ENCODE results near the gene SBSN. TPM values are rescaled to one million over a fixed set of nuclear protein-coding genes. Genes with fewer than 3 reads are reported as not detected.

SBSN gene
- total RNA-seq, 4 donors from 2014 or later = 0.37 TPM; not detected in 3

DNA sequence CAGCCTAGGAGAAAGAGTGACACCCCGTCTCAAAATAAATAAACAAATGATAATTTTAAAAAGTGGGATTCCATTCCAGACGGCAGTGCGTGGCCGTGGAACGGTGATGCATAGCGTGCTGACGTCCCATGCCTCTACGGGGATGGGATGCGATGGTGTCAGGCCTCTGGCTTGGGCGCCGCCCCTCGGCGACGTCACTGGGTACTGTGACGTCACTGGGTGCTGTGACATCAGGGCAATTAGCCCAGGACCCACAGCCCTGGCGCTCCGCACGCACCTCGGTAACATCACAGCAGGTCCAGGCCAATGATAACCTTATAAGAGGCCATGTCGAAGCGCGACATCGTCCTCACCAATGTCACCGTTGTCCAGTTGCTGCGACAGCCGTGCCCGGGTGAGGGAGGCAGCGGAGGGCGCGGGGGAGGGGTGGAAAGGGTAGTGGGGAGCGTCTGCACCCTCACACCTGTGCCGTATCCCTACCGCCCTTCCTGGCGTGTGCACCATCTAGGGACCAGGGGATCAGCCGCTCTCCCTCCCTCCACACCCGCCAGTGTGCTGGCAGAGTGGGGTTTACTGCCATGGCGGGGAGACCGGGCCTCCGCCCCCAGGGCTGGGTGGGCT lies 5.2 kb upstream of the SBSN start, which contains the start of gene GAPDHS:
Gene GAPDHS, plus strand, starts transcription at position 256 of the 621 bp plus-strand sequence. Its CDS starts 72 bp downstream, at position 328.
- intact Hi-C loops (cut with DNase I; ENCODE audit: low total_unique reads) = no loop called here
- no peak within 1 kb of the TSS for H3K4me3 ChIP-seq
- no peaks in the 10 kb centered on the region for H3K36me3 ChIP-seq
- TF ChIP-seq, protein P1, sequence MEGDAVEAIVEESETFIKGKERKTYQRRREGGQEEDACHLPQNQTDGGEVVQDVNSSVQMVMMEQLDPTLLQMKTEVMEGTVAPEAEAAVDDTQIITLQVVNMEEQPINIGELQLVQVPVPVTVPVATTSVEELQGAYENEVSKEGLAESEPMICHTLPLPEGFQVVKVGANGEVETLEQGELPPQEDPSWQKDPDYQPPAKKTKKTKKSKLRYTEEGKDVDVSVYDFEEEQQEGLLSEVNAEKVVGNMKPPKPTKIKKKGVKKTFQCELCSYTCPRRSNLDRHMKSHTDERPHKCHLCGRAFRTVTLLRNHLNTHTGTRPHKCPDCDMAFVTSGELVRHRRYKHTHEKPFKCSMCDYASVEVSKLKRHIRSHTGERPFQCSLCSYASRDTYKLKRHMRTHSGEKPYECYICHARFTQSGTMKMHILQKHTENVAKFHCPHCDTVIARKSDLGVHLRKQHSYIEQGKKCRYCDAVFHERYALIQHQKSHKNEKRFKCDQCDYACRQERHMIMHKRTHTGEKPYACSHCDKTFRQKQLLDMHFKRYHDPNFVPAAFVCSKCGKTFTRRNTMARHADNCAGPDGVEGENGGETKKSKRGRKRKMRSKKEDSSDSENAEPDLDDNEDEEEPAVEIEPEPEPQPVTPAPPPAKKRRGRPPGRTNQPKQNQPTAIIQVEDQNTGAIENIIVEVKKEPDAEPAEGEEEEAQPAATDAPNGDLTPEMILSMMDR (IDR thresholded peaks at IDR 0.05) = no peak
- TF ChIP-seq POLR2A (IDR thresholded peaks at IDR 0.05) = no peak
- no peaks in the 10 kb centered on the region for H3K9me3 ChIP-seq
- H3K4me1 ChIP-seq = no peaks in the 10 kb centered on the region
- no peak within 1 kb of the TSS for H3K27ac ChIP-seq
- H3K27me3 ChIP-seq = peaks cover 0 to 23% of the 10 kb centered on the region in 2 donors
- no peak for DNase-seq

DNA sequence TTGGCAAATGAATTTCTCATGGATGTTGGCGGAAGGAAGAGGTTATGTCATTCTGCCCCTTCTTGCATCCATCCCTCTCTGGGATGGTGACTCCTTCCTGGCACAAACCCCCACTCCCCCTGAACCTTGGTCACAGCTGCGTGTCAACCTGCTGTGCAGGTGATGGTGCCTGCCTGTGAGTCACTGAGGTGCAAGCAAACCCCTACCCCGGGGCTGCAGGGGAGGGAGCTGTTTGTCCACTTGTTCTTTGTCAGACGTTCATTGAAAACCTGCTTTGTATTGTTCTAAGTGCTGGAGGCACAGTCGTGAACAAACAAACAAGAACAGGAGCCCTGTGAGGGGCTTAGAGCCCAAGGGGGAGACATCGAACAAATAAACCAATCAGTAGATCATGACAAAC lies 3.2 kb upstream of the SBSN start:
- intact Hi-C loops (cut with DNase I; ENCODE audit: low total_unique reads) = no loop called here
- H3K4me3 ChIP-seq = no peak overlapping the region
- H3K9me3 ChIP-seq = no peaks in the 10 kb centered on the region
- H3K36me3 ChIP-seq = no peaks in the 10 kb centered on the region
- H3K27me3 ChIP-seq = peaks cover 0 to 23% of the 10 kb centered on the region in 2 donors
- H3K4me1 ChIP-seq = no peaks in the 10 kb centered on the region
- no peak overlapping the region for H3K27ac ChIP-seq
- no peak for DNase-seq
- TF ChIP-seq, protein P1 (IDR thresholded peaks at IDR 0.05) = no peak

DNA sequence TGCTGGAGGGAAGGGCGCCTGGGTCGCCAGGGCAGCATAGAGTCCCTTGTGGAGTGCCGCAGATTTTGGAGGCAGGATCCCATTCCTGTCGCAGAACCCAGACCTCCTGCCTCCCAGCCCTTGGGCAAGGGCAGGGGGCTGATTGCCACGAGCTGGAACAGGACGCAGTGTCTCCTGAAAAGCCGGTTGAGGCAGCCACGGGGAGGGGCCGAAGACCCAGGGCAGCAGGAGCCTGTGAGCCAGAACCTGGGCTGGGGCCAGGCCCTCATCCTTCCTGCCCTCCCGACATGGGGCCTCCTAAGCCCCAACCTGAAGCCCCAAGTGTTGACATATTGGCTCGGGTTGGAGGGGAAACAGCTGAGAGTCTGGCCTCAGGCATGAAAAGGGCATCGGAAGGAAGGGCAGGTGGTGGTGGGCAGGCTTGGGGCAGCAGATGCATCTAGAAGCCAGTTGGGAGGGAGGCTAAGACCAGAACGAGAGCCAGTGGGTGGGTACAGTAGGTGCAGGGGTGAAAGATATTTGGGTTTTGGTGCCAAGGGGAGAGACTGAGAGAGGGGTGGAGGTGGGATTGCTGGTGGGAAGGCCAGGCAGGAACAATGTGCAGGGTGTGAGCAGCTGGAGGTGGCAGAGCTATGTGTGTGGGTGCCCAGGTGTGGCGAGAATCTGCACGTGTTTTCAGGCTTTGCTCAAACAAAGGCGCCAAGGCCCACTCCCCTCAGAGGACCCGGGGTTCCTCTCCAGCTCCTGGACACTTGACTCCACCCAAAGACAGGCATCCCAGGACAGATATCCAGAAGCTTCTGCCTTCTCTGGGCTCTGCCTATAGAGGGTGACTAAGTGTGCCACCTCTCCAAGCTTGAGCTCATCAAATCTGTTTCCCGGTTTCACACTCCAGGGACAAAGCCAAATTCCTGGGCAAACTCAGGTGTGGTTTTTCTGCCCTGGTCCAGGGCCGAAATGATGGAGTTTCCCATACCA lies 1.4 kb upstream of the SBSN start:
- intact Hi-C loops (cut with DNase I; ENCODE audit: low total_unique reads) = no loop called here
- Histone ChIP-seq H3K4me1 (no peaks in the 10 kb centered on the region), H3K27ac (no peak overlapping the region), H3K36me3 (no peaks in the 10 kb centered on the region), H3K4me3 (no peak overlapping the region), H3K9me3 (no peaks in the 10 kb centered on the region), H3K27me3 (peaks cover 0 to 23% of the 10 kb centered on the region in 2 donors)
- TF ChIP-seq, protein P1 (IDR thresholded peaks at IDR 0.05) = no peak
- TF ChIP-seq POLR2A (IDR thresholded peaks at IDR 0.05) = no peak
- no peak for DNase-seq

DNA sequence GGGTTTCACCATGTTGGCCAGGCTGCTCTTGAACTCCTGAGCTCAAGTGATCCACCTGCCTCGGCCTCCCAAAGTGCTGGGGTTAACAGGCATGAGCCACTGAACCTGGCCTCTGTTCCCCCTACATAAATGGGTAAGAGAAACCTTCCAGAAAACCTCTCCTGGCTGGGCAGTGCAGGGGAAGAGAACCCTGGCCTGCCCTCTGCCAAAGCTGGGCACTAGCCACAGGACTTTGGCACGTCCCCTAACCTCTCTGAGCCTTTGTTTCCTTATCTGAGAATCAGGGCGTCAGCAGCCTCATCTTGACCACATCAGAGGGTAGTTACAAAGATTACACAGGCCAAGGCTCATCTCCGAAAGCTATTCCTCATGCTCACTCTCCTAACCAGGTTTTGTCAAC lies 2.2 kb downstream of the SBSN start:
- Histone ChIP-seq H3K36me3 (no peaks in the 10 kb centered on the region), H3K4me1 (no peaks in the 10 kb centered on the region), H3K27ac (no peak overlapping the region), H3K9me3 (no peaks in the 10 kb centered on the region), H3K27me3 (no peaks in the 10 kb centered on the region), H3K4me3 (no peak overlapping the region)
- TF ChIP-seq POLR2A (IDR thresholded peaks at IDR 0.05) = no peak
- TF ChIP-seq, protein P1 (IDR thresholded peaks at IDR 0.05) = no peak
- no peak for DNase-seq
- intact Hi-C loops (cut with DNase I; ENCODE audit: low total_unique reads) = no loop called here
